ENCODE results near the gene FAM117B.

GRCh38 chr2:202752071-202752470, 117.3 kb downstream of the FAM117B start:
- TF ChIP-seq CTCF (IDR thresholded peaks at IDR 0.05) (no peak), POLR2A (IDR thresholded peaks at IDR 0.05) (no peak)

All from uterus (tissue), 2 donors.